NB4 (cell line): ENCODE results near the gene VDR.

Experiments
- CTCF ChIP-seq: IDR thresholded peaks from one replicate; pipeline ENCODE4 v1.5.1; 2012; ENCODE audit warnings: low read depth, low read length
- MAX ChIP-seq: IDR thresholded peaks from 2 replicates; pipeline ENCODE4 v1.6.1; 2011; ENCODE audit warnings: low read depth, low read length
- MYC ChIP-seq: IDR thresholded peaks from 2 replicates; pipeline ENCODE4 v1.6.1; 2011; ENCODE audit warnings: low read depth, low read length

- TF ChIP-seq MAX (no peak), CTCF (no peak), MYC (no peak)
Measured at GRCh38 chr12:47868041-47868440, 36.8 kb downstream of the VDR start.
